H1 (cell line): ENCODE data around the gene ESR1. TPM values are rescaled to one million over a fixed set of nuclear protein-coding genes. Genes with fewer than 3 reads are reported as not detected.

ENCODE experiments used
- CTCF ChIA-PET: fragments of 300-600 bp; sonication (Branson Sonifier 250); formaldehyde crosslinking; loops from one replicate; lab custom pipeline; 2021; ENCODE audit not compliant: partially characterized antibody; lab: Charles Lee
- POLR2A ChIA-PET: fragments of 300-600 bp; sonication (Branson Sonifier 250); formaldehyde crosslinking; loops from one replicate; lab custom pipeline; 2021; ENCODE audit warnings: inconsistent platforms; ENCODE audit not compliant: partially characterized antibody; lab: Charles Lee
- DNase-seq, 2 experiments: peaks; one replicate each; pipeline versions ENCODE4 v3.0.0 to v3.0.0-alpha.2; 2010 to 2022; ENCODE audit warnings: low spot score in 2 of 2, low read depth in 1 of 2, mixed read lengths in 1 of 2
- FAIRE-seq: peaks from 2 replicates; lab custom pipeline; 2011; peaks lifted over from hg19 to GRCh38; lab: Jason Lieb, UNC
- H2AFZ ChIP-seq: 2 replicates; pipeline ENCODE4 v1.8.1; 2012; ENCODE audit warnings: low read length, inconsistent platforms
- H2AK5ac ChIP-seq: 2 replicates; pipeline ENCODE4 v1.6.1; 2013; ENCODE audit warnings: low read depth, low read length
- H2BK120ac ChIP-seq: replicated peaks from 2 replicates; pipeline ENCODE3; 2013; ENCODE audit warnings: low read depth, low read length, inconsistent platforms
- H2BK12ac ChIP-seq: 2 replicates; pipeline ENCODE4 v1.6.1; 2013; ENCODE audit warnings: low read depth, low read length
- H2BK15ac ChIP-seq: 2 replicates; pipeline ENCODE4 v1.6.1; 2013; ENCODE audit warnings: low read length
- H2BK20ac ChIP-seq: 2 replicates; pipeline ENCODE4 v1.6.1; 2013; ENCODE audit warnings: low read length
- H2BK5ac ChIP-seq: 2 replicates; pipeline ENCODE4 v1.6.1; 2013; ENCODE audit warnings: low read depth, low read length
- H3K14ac ChIP-seq: 2 replicates; pipeline ENCODE4 v1.6.1; 2013; ENCODE audit warnings: inconsistent platforms; ENCODE audit not compliant: insufficient read length
- H3K18ac ChIP-seq: 2 replicates; pipeline ENCODE4 v1.6.1; 2013; ENCODE audit warnings: low read length; ENCODE audit errors: extremely low read depth
- H3K23ac ChIP-seq: 2 replicates; pipeline ENCODE4 v1.6.1; 2013; ENCODE audit warnings: inconsistent platforms; ENCODE audit not compliant: insufficient read length
- H3K23me2 ChIP-seq: 2 replicates; pipeline ENCODE4 v1.6.1; 2013; ENCODE audit warnings: low read depth, low read length
- H3K27ac ChIP-seq: 2 replicates; pipeline ENCODE4 v1.6.1; 2011; ENCODE audit warnings: low read depth, low read length, inconsistent platforms
- H3K27me3 ChIP-seq, 4 experiments: replicated peaks in 1 of 4; 1 replicate in 1 of 4; 2 replicates in 3 of 4; pipeline versions ENCODE4 v1.6.1 to v1.8.1; 2011 to 2013; ENCODE audit warnings: low read length in 3 of 4, mild to moderate bottlenecking in 3 of 4, inconsistent platforms in 2 of 4, mixed read lengths in 2 of 4, moderate library complexity in 1 of 4; ENCODE audit not compliant: control insufficient read depth in 3 of 4, insufficient read depth in 3 of 4; ENCODE audit errors: extremely low read depth in 1 of 4
- H3K36me3 ChIP-seq, 4 experiments: 2 replicates each; pipeline versions ENCODE4 v1.6.1 to v1.8.1; 2011 to 2013; ENCODE audit warnings: mild to moderate bottlenecking in 4 of 4, low read length in 3 of 4, moderate library complexity in 2 of 4, control low read depth in 1 of 4, inconsistent platforms in 1 of 4; ENCODE audit not compliant: insufficient read depth in 4 of 4, control insufficient read depth in 2 of 4
- H3K4ac ChIP-seq: replicated peaks from 2 replicates; pipeline ENCODE3; 2013; ENCODE audit warnings: low read length, low read depth, mixed read lengths, inconsistent platforms; ENCODE audit not compliant: insufficient read length
- H3K4me1 ChIP-seq, 4 experiments: replicated peaks in 1 of 4; 1 replicate in 1 of 4; 2 replicates in 3 of 4; pipeline versions ENCODE4 v1.6.1 to v1.8.1; 2011 to 2013; ENCODE audit warnings: low read length in 3 of 4, inconsistent platforms in 2 of 4, mixed read lengths in 1 of 4; ENCODE audit not compliant: insufficient read depth in 4 of 4, control insufficient read depth in 3 of 4
- H3K4me2 ChIP-seq, 2 experiments: 2 replicates each; pipeline versions ENCODE4 v1.6.1 to v1.8.1; 2011 to 2013; ENCODE audit warnings: low read depth in 2 of 2, low read length in 2 of 2, control low read depth in 1 of 2, inconsistent platforms in 1 of 2, mild to moderate bottlenecking in 1 of 2; ENCODE audit not compliant: insufficient read depth in 1 of 2
- H3K4me3 ChIP-seq, 4 experiments: fragments of 200-600, 300-600 bp in 1 of 4; sonication (generic), shearing (Covaris generic), sonication (Bioruptor Twin) in 1 of 4; 2 replicates each; pipeline versions ENCODE4 v1.5.1 to v1.8.1; 2011 to 2016; ENCODE audit warnings: low read length in 4 of 4, low read depth in 3 of 4, control low read depth in 2 of 4, inconsistent platforms in 2 of 4, mild to moderate bottlenecking in 2 of 4, mixed read lengths in 1 of 4, moderate library complexity in 1 of 4; ENCODE audit not compliant: insufficient read depth in 2 of 4; ENCODE audit errors: extremely low read depth in 1 of 4
- H3K56ac ChIP-seq: replicated peaks from 2 replicates; pipeline ENCODE3; 2013; ENCODE audit warnings: low read depth, mild to moderate bottlenecking, mixed read lengths, low read length, inconsistent platforms; ENCODE audit not compliant: insufficient read length
- H3K79me1 ChIP-seq: 2 replicates; pipeline ENCODE4 v1.6.1; 2013; ENCODE audit warnings: low read depth, low read length, control low read depth
- H3K79me2 ChIP-seq, 2 experiments: 2 replicates each; pipeline versions ENCODE4 v1.6.1 to v1.8.1; 2012 to 2013; ENCODE audit warnings: low read length in 2 of 2, mild to moderate bottlenecking in 2 of 2, inconsistent platforms in 1 of 2; ENCODE audit not compliant: insufficient read depth in 2 of 2, control insufficient read depth in 1 of 2
- H3K9ac ChIP-seq, 4 experiments: replicated peaks in 1 of 4; 1 replicate in 1 of 4; 2 replicates in 3 of 4; pipeline versions ENCODE4 v1.6.1 to v1.8.1; 2011 to 2013; ENCODE audit warnings: low read depth in 3 of 4, low read length in 3 of 4, control low read depth in 2 of 4, mild to moderate bottlenecking in 2 of 4, moderate library complexity in 2 of 4, inconsistent platforms in 1 of 4; ENCODE audit errors: extremely low read depth in 1 of 4
- H3K9me3 ChIP-seq, 2 experiments: 2 replicates each; pipeline versions ENCODE4 v1.6.1 to v1.8.1; 2012 to 2013; ENCODE audit warnings: mild to moderate bottlenecking in 2 of 2, moderate library complexity in 2 of 2, control low read depth in 1 of 2, inconsistent platforms in 1 of 2, low read depth in 1 of 2, low read length in 1 of 2, mixed read lengths in 1 of 2; ENCODE audit not compliant: insufficient read depth in 2 of 2
- H4K20me1 ChIP-seq, 2 experiments: replicated peaks in 1 of 2; 2 replicates each; pipeline versions ENCODE3 to v1.8.1; 2011 to 2013; ENCODE audit warnings: inconsistent platforms in 2 of 2, low read length in 2 of 2, mild to moderate bottlenecking in 1 of 2; ENCODE audit not compliant: insufficient read depth in 2 of 2, control insufficient read depth in 1 of 2
- H4K5ac ChIP-seq: 2 replicates; pipeline ENCODE4 v1.6.1; 2013; ENCODE audit warnings: low read length, low read depth, mixed read lengths, inconsistent platforms; ENCODE audit not compliant: insufficient read length
- H4K8ac ChIP-seq: 2 replicates; pipeline ENCODE4 v1.8.0; 2013; ENCODE audit warnings: mild to moderate bottlenecking, moderate library complexity, low read length, inconsistent platforms; ENCODE audit not compliant: insufficient read depth; ENCODE audit errors: extremely low read depth
- H4K91ac ChIP-seq: replicated peaks from 2 replicates; pipeline ENCODE3; 2013; ENCODE audit warnings: low read length, mixed read lengths, inconsistent platforms; ENCODE audit not compliant: insufficient read length
- ASH2L ChIP-seq: fragments of 200-600, 300-600 bp; sonication (generic); IDR thresholded peaks from one replicate; pipeline ENCODE4 v1.7.1; 2017; ENCODE audit warnings: low read length
- POU5F1 ChIP-seq: IDR thresholded peaks from 2 replicates; pipeline ENCODE4 v1.6.1; 2011; ENCODE audit warnings: low read depth, mild to moderate bottlenecking, low read length, moderate library complexity
- SRF ChIP-seq: IDR thresholded peaks from 2 replicates; pipeline ENCODE4 v1.6.1; 2011; ENCODE audit warnings: mild to moderate bottlenecking, low read depth, low read length, moderate library complexity
- WGBS, 2 experiments: shearing (Covaris generic) in 1 of 2; methylation state at CpG; one replicate each; pipeline versions ENCODE4 v1.1.6 to v1.1.7; 2013 to 2015; ENCODE audit warnings: low lambda C conversion rate in 2 of 2, mixed read lengths in 2 of 2, inconsistent platforms in 1 of 2, low coverage in 1 of 2, missing lambda C conversion rate in 1 of 2; ENCODE audit not compliant: insufficient replicate concordance in 2 of 2, insufficient coverage in 1 of 2, insufficient read length in 1 of 2; ENCODE audit errors: extremely low coverage in 1 of 2, missing lambda C conversion rate in 1 of 2; 5-methylcytosine and 5-hydroxymethylcytosine counted together
- polyA plus RNA-seq, 7 experiments: library from polyadenylated mRNA; depleted of rRNA in 3 of 7; stranded (reverse) in 5 of 7; unstranded in 2 of 7; fragments of >200 nt in 5 of 7; fragments of 200-250 nt in 2 of 7; gene quantifications; 1 replicate in 5 of 7; 2 replicates in 1 of 7; 4 replicates in 1 of 7; pipeline versions ENCODE4 v1.2.1 to v1.2.3, GENCODE V29; 2011 to 2013; ENCODE audit warnings: missing spikeins in 2 of 7, mixed read lengths in 2 of 7
- total RNA-seq: library from RNA; stranded (reverse); fragmentation: NEBNext Ultra II Directional; extraction: Animal tissue kit (Norgen Biotek cat#: 25700); gene quantifications from 2 replicates; pipeline ENCODE4 v1.2.1, GENCODE V29; 2021
- TF ChIP-seq, protein P1 (sequence below), 3 experiments: IDR thresholded peaks; 1 replicate in 2 of 3; 2 replicates in 1 of 3; pipeline versions ENCODE4 v1.5.1 to v1.6.1; 2011; ENCODE audit warnings: low read length in 3 of 3, mild to moderate bottlenecking in 3 of 3, inconsistent platforms in 2 of 3, low read depth in 1 of 3, moderate library complexity in 1 of 3; ENCODE audit not compliant: insufficient read depth in 1 of 3; ENCODE audit errors: control extremely low read depth in 1 of 3

Gene ESR1
- total and polyA plus RNA-seq, 2 of the 8 experiments (the other 6 are each of a cell fraction or from before 2014, with no cell fraction given), result 0.03 to 0.17 TPM

DNA sequence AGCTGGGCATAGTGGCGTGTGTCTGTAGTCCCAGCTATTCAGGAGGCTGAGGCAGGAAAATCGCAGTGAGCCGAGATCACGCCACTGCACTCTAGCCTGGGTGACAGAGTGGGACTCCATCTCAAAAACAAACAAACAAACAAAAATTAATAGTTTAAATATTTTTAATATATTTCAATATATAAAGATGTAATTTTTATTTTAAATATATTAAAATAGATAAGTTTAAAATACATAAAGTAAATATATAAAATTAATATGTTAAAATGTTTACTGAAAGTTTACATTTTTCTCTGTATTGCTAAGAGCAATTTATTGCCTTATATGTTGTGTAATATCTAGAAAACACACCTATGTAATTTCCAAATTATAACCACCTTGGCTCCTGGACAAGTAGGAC is 44.7 kb upstream of the ESR1 start:
- POLR2A ChIA-PET, result no interaction called here

More for the DNA sequence above, 44.7 kb upstream of the ESR1 start:
- 92% methylated on average over 4 of the region's 4 CpGs; no CpG with 5 or more reads in 1 of the 2 experiments for WGBS, 2 experiments
- H3K79me2 ChIP-seq, result no peaks in the 10 kb centered on the region
- CTCF ChIA-PET, result interaction anchor here (0.8 to 1.2 kb wide), 5 partner anchors 9 to 360 kb away, joined by 3 to 4 read pairs (median 3); no protein-coding TSS in a partner anchor
- no peak overlapping the region for H4K8ac ChIP-seq
- H2BK120ac ChIP-seq, result no peak overlapping the region
- FAIRE-seq (no peak), DNase-seq (no peak)
- no peak overlapping the region for H2BK15ac ChIP-seq
- H3K14ac ChIP-seq, result no peak overlapping the region
- H3K23ac ChIP-seq, result no peak overlapping the region
- no peak overlapping the region for H4K91ac ChIP-seq
- H2BK20ac ChIP-seq, result no peak overlapping the region
- H4K20me1 ChIP-seq, result no peaks in the 10 kb centered on the region
- H3K4me3 ChIP-seq, result no peak overlapping the region
- no peak overlapping the region for H3K27ac ChIP-seq
- no peak overlapping the region for H2BK12ac ChIP-seq
- H3K23me2 ChIP-seq, result peaks cover 1% of the 10 kb centered on the region; the same call in 1 of the 2 replicates
- H3K4me2 ChIP-seq, result no peak overlapping the region; a peak in 1 of 4 replicates
- TF ChIP-seq ASH2L (no peak), SRF (no peak), POU5F1 (no peak)
- TF ChIP-seq, protein P1, sequence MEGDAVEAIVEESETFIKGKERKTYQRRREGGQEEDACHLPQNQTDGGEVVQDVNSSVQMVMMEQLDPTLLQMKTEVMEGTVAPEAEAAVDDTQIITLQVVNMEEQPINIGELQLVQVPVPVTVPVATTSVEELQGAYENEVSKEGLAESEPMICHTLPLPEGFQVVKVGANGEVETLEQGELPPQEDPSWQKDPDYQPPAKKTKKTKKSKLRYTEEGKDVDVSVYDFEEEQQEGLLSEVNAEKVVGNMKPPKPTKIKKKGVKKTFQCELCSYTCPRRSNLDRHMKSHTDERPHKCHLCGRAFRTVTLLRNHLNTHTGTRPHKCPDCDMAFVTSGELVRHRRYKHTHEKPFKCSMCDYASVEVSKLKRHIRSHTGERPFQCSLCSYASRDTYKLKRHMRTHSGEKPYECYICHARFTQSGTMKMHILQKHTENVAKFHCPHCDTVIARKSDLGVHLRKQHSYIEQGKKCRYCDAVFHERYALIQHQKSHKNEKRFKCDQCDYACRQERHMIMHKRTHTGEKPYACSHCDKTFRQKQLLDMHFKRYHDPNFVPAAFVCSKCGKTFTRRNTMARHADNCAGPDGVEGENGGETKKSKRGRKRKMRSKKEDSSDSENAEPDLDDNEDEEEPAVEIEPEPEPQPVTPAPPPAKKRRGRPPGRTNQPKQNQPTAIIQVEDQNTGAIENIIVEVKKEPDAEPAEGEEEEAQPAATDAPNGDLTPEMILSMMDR (IDR thresholded peaks at IDR 0.05; ENCODE audit: control extremely low read depth in 1 of 3, insufficient read depth in 1 of 3, low read depth in 1 of 3, low read length in 3 of 3), result no peak
- no peak overlapping the region for H3K9ac ChIP-seq
- no peak overlapping the region for H3K18ac ChIP-seq
- no peak overlapping the region for H2AFZ ChIP-seq
- peaks cover 0 to 9% (median 2%) of the 10 kb centered on the region in 4 experiments; a peak in 3 of 7 replicates for H3K4me1 ChIP-seq
- H4K5ac ChIP-seq, result no peak overlapping the region
- H2AK5ac ChIP-seq, result no peak overlapping the region
- no peaks in the 10 kb centered on the region for H3K79me1 ChIP-seq
- H3K36me3 ChIP-seq, result no peaks in the 10 kb centered on the region
- H3K27me3 ChIP-seq, result peaks cover 0 to 1% (median 0%) of the 10 kb centered on the region in 4 experiments; a peak in 1 of 7 replicates
- no peak overlapping the region for H3K4ac ChIP-seq
- H3K9me3 ChIP-seq, result no peaks in the 10 kb centered on the region
- H2BK5ac ChIP-seq, result no peak overlapping the region
- H3K56ac ChIP-seq, result no peak overlapping the region
